ENCODE results near the gene TEAD3. TPM values are rescaled to one million over a fixed set of nuclear protein-coding genes. Genes with fewer than 3 reads are reported as not detected.

The TEAD3 gene
- polyA plus RNA-seq, 1 donor from 2014 or later, result 0.10 TPM

GRCh38 chr6:35480176-35480575 lies 16.7 kb downstream of the TEAD3 start:
- Histone ChIP-seq H3K27me3 (ENCODE audit: insufficient read depth, low read depth, low read length) (no peaks in the 10 kb centered on the region), H3F3A (ENCODE audit: insufficient read depth, low read length, poor library complexity, severe bottlenecking) (no peaks in the 10 kb centered on the region), H3K9me2 (ENCODE audit: insufficient read depth, low read length) (no peaks in the 10 kb centered on the region), H4K20me1 (ENCODE audit: insufficient read depth) (no peaks in the 10 kb centered on the region), H3K36me3 (ENCODE audit: insufficient read depth, low read length) (no peaks in the 10 kb centered on the region), H2AFZ (ENCODE audit: low read depth, low read length) (no peak overlapping the region), H3K9me3 (ENCODE audit: low read length) (no peaks in the 10 kb centered on the region), H3K9ac (ENCODE audit: low read length) (no peak overlapping the region), H3K4me2 (ENCODE audit: low read length) (no peak overlapping the region), H3K27ac (ENCODE audit: low read length) (no peak overlapping the region), H3K4me3 (ENCODE audit: low read length) (no peak overlapping the region), H3K79me2 (replicated peaks; ENCODE audit: insufficient read depth, low read length) (no peaks in the 10 kb centered on the region)
- TF ChIP-seq SMC3 (conservative IDR thresholded peaks at IDR 0.05; ENCODE audit: poor library complexity) (no peak), POLR2AphosphoS5 (IDR thresholded peaks at IDR 0.05) (no peak), EZH2 (IDR thresholded peaks at IDR 0.05; ENCODE audit: borderline replicate concordance, insufficient read depth, low read length, poor library complexity, severe bottlenecking) (no peak), CTCF (IDR thresholded peaks at IDR 0.05; ENCODE audit: poor library complexity, severe bottlenecking) (no peak), RAD21 (conservative IDR thresholded peaks at IDR 0.05) (no peak), TAF1 (IDR thresholded peaks at IDR 0.05; ENCODE audit: low read depth) (no peak), REST (IDR thresholded peaks at IDR 0.05; ENCODE audit: borderline replicate concordance) (no peak), EP300 (conservative IDR thresholded peaks at IDR 0.05; ENCODE audit: poor library complexity, severe bottlenecking) (no peak), MXI1 (conservative IDR thresholded peaks at IDR 0.05; ENCODE audit: poor library complexity, severe bottlenecking) (no peak)

GRCh38 chr6:35478259-35478658 lies 18.6 kb downstream of the TEAD3 start:
- Histone ChIP-seq H3K9me3 (ENCODE audit: low read length) (no peaks in the 10 kb centered on the region), H2AFZ (ENCODE audit: low read depth, low read length) (no peak overlapping the region), H3K9ac (ENCODE audit: low read length) (no peak overlapping the region), H3K27ac (ENCODE audit: low read length) (no peak overlapping the region), H3K36me3 (ENCODE audit: insufficient read depth, low read length) (no peaks in the 10 kb centered on the region), H3K27me3 (ENCODE audit: insufficient read depth, low read depth, low read length) (no peaks in the 10 kb centered on the region), H4K20me1 (ENCODE audit: insufficient read depth) (no peaks in the 10 kb centered on the region), H3F3A (ENCODE audit: insufficient read depth, low read length, poor library complexity, severe bottlenecking) (no peaks in the 10 kb centered on the region), H3K79me2 (replicated peaks; ENCODE audit: insufficient read depth, low read length) (no peaks in the 10 kb centered on the region), H3K4me3 (ENCODE audit: low read length) (no peak overlapping the region), H3K4me2 (ENCODE audit: low read length) (no peak overlapping the region), H3K9me2 (ENCODE audit: insufficient read depth, low read length) (no peaks in the 10 kb centered on the region)
- TF ChIP-seq TAF1 (IDR thresholded peaks at IDR 0.05; ENCODE audit: low read depth) (no peak), MXI1 (conservative IDR thresholded peaks at IDR 0.05; ENCODE audit: poor library complexity, severe bottlenecking) (no peak), CTCF (IDR thresholded peaks at IDR 0.05; ENCODE audit: poor library complexity, severe bottlenecking) (no peak), RAD21 (conservative IDR thresholded peaks at IDR 0.05) (no peak), SMC3 (conservative IDR thresholded peaks at IDR 0.05; ENCODE audit: poor library complexity) (no peak), EZH2 (IDR thresholded peaks at IDR 0.05; ENCODE audit: borderline replicate concordance, insufficient read depth, low read length, poor library complexity, severe bottlenecking) (no peak), POLR2AphosphoS5 (IDR thresholded peaks at IDR 0.05) (no peak), EP300 (conservative IDR thresholded peaks at IDR 0.05; ENCODE audit: poor library complexity, severe bottlenecking) (no peak), REST (IDR thresholded peaks at IDR 0.05; ENCODE audit: borderline replicate concordance) (no peak)

Data from neural cell (in vitro differentiated cells).